HG02943 (cell line): ENCODE measurements around the gene ST3GAL4.
"Not testable (repeated sequence)": the region's sequence is repeated elsewhere in the genome, so short reads cannot be mapped to it uniquely, and the experiment has no call there.

Experiments
- ATAC-seq: cut with Tn5 transposase; IDR thresholded peaks from one replicate; pipeline ENCODE4 v1.9.1; 2021; ENCODE audit warnings: mild to moderate bottlenecking, low read depth, moderate library complexity; ENCODE audit not compliant: unreplicated experiment

ST3GAL4 gene, protein sequence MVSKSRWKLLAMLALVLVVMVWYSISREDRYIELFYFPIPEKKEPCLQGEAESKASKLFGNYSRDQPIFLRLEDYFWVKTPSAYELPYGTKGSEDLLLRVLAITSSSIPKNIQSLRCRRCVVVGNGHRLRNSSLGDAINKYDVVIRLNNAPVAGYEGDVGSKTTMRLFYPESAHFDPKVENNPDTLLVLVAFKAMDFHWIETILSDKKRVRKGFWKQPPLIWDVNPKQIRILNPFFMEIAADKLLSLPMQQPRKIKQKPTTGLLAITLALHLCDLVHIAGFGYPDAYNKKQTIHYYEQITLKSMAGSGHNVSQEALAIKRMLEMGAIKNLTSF

GRCh38 chr11:126355324-126355925 is at the start of gene ST3GAL4:
Gene ST3GAL4 (plus strand): TSS chr11:126355686. CDS start chr11:126406156, 50,470 bp downstream.
- peak; percentile 59 for ATAC-seq

DNA sequence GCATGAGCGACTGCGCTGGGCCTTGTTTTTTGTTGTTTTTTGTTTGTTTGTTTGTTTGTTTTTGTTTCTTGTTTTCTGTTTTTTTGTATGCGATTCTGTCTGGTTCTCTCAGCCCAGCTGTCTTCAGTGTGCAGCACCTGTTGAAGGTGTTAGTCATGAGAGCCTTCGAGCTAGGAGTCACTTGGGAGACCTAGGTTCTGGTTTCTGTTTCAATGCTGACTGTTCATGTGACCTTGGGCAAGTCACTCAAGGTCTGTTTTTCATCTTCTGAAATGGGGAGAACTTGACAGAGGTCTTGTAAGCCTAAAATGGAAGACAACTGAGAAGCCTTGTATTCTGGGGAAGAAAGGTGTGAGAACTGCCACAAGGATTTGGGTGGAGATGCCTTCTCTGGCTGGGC is 49.8 kb upstream of the ST3GAL4 start:
- ATAC-seq, result no peak

- ATAC-seq, result no peak
These were observed 47.8 kb upstream of the ST3GAL4 start for GRCh38 chr11:126307706-126308105.

GRCh38 chr11:126308271-126308671 is 47.2 kb upstream of the ST3GAL4 start:
- no peak for ATAC-seq

DNA sequence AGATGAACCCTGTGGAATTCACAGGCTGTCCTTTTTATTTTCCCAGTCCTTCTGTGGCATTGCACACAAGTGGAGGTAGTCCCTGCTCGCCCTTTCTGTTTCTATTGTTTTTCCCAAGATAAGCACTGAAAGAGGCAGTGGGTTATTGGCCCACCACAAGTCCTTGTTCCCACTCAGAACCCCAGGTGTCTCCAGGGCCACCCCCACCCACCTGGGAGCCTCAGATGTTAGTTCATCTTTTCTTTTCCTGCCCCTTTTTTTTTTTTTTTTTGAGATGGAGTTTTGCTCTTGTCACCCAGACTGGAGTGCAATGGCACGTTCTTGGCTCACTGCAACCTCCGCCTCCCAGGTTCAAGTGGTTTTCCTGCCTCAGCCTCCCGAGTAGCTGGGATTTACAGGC is 46.7 kb upstream of the ST3GAL4 start:
- ATAC-seq, result not testable (repeated sequence)

- no peak for ATAC-seq
These were observed 45.1 kb upstream of the ST3GAL4 start for GRCh38 chr11:126310200-126310991.

DNA sequence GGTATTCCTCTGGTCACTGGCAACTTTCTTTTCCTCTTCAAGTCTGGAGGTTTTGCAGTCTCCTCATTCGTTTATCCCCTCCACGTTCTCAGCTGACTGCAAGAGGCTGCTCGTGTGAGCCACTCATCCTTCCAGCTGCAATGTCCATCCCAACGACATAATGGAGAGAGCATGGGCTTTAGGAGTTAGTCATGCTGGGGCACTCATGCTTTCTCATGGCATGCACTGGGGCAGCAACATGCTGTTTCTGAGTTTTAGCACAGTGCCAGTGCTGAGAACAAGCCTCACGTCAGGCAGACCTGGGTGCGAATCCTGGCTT is 44.5 kb upstream of the ST3GAL4 start:
- ATAC-seq, result no peak

- ATAC-seq, result peak; percentile 70
These were observed 43.8 kb upstream of the ST3GAL4 start for GRCh38 chr11:126311401-126312291.

DNA sequence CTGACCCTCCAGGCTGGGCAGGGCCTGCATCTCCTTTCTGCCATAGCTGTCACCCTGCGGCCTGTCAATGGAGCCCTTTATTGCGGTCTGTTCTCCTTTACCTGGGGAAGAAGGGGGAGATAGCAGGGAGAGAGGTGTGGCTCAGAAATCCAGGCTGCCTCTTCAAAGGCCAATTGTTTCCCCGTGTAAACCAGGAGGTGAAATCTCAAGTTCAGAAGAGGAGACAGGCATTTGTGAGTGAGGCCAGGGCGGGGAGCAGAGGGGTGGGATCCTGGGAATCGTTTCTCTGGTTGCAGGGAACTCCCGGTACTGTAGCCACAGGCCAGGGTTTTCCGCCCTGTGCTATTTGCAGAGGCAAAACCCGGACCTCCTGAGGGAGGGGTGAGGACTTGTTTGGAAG is 42.5 kb upstream of the ST3GAL4 start:
- ATAC-seq, result no peak

DNA sequence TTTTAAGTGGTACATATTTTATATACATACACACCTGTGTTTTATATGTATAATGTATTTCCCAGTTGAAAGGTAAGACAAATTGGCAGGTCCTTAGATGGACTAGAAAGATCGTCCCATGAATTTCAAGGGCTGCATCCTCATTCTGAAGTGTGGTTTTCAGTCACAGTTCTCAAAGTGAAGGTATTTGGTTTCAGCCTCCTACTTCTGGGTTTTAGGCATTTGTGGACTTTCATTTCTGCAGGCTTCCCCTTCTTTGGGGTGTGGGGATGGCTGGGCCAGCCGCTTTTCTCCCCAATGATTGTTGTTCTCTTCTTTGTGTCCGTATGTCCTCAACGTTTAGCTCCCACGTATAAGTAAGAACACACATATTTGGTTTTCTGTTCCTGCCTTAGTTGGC is 41.7 kb upstream of the ST3GAL4 start:
- no peak for ATAC-seq

DNA sequence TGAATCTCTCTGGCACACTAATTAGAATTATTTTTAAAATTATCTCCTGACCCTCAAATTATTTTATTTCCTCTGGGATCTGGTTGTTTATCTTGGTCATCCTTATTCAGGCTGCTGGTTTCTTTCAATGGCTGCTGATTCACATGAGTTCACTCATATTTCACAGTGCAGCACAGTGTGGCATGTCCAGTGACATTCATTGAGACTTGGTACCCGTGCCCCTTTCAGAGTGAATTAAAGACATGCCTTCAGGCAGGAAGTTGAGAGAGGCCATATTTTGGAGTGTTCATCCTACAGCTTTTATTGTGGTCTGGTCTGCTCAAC is 38.1 kb upstream of the ST3GAL4 start:
- ATAC-seq, result no peak

GRCh38 chr11:126317756-126318573 is 37.5 kb upstream of the ST3GAL4 start:
- ATAC-seq, result peak; percentile 38

GRCh38 chr11:126318574-126319373 is 36.7 kb upstream of the ST3GAL4 start:
- peak; percentile 85 for ATAC-seq

DNA sequence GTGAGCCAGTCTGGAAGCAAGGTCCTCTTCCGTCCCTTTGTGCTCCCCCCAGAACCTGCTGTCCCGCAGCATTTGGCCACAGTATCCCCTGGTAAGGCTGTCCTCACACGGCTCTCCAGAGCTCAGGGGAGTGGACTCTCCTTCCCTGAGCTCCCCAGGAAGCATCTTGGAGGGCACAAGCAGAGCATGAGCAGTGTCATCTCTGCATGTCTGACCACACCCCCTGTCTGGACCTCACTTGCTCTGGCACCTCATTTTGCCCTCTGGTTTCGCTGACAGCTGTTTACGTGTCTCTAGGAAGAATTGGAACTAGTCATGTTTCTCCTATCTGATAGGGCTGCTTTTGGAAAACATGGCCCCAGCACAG is 36.1 kb upstream of the ST3GAL4 start:
- no peak for ATAC-seq

DNA sequence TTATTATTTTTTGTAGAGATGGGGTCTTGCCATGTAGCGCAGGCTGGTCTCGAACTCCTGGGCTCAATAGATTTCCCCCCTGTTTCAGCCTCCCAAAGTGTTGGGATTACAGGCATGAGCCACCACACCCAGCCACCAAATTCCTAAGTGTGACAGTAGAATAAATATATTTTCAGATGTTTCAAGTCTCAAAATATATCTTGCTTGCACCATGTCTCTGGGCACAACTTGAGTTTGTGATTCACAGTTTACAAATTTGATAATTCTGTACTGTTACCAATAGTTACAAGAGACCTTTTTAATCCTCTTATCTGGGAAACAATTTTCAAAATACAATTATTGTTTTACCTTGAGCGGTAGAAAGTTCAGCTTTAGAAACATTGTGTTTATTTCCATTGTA is 32.5 kb upstream of the ST3GAL4 start:
- no peak for ATAC-seq

DNA sequence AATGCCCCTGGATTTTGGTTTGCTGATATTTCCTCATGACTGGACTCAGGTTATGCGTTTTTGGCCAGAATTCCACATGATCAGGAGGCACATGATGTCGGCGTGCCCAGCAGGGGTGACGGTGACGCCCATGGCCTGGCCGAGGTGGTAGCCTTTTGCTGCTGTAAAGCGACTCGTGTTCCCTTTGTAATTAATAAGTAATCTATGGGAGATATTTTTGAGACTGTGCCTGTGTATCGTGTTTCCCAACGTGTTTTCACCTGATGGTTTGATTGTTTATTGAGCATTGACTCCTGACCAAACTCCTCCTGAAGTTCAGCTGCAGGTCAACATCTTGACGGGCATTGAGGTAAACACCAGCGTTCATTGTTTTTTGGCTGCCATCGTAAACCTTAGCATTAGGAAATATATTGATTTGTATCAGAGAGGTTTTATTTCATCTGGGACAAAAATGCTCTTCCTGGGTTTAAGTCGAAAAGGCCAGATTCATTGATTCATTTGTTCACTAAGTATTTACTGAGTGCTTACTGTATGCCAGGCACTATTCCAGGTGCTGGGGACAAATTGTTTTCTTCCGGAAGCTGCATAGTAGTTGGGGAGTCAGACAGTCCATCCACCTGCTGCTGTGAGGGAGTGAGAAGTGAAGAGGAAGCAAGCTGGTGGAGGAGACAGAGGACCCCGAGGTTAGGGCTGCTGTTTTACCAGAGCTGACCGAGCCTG is 28.0 kb upstream of the ST3GAL4 start:
- ATAC-seq, result no peak

DNA sequence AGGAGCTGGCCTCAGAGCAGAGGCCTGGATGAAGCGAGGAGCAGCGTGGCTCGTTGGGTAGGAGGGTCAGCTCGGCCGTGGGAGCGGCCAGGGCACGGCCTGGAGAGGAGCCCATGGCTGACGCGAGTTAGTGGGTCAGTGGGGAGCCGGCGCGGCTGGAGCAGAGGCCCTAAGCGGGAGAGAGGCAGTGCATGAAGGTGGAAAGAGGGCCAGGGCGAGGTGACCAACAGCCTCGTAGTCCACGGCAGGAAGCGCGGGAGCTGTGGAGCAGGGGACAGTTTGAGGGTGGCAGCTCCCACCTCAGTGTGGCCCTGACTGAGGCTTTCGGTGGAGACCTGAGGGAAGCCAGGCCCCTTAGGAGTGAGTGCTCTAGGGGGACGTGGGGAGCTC is 27.5 kb upstream of the ST3GAL4 start:
- no peak for ATAC-seq

GRCh38 chr11:126328444-126328843 is 27.0 kb upstream of the ST3GAL4 start:
- ATAC-seq, result no peak
